Uterus (tissue), 2 donors: Measurements from ENCODE around the gene C1QTNF5.

Experiments
- POLR2A ChIP-seq, 2 donors: fragments of 450-650 bp; IDR thresholded peaks; one replicate each; pipeline ENCODE4 v1.6.1; 2016; ENCODE audit warnings: antibody characterized with exemption in 2 of 2, mild to moderate bottlenecking in 1 of 2, moderate library complexity in 1 of 2
- TF ChIP-seq, protein P1 (sequence below), 4 experiments: fragments of 200-600 bp in 2 of 4; fragments of 450-650 bp in 2 of 4; sonication (generic) in 2 of 4; IDR thresholded peaks; one replicate each; pipeline ENCODE4 v1.5.1; 2016 to 2019; ENCODE audit warnings: antibody characterized with exemption in 4 of 4, mild to moderate bottlenecking in 2 of 4, moderate library complexity in 1 of 4

DNA sequence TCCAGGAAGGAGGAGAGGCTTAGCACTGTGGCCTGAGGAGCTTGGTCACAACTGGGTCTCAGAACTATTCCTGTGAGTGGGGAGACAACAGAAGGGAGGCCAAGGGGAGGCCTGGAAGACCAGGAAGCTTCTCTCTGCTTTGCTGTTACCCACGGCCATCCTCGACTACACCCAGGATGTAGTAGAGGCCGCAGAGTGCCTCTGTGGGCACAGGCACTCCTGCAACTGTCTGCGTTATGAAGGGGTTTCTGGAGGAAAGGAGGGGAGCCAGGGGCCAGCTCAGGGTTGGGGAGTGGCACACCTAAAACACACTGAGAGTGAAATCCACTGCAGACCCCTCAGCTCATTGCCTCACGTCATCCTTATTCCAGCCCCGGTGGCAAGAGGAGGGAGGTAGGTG, 9.6 kb upstream of the C1QTNF5 start:
- TF ChIP-seq POLR2A (IDR thresholded peaks at IDR 0.05) = no peak
- TF ChIP-seq, protein P1, sequence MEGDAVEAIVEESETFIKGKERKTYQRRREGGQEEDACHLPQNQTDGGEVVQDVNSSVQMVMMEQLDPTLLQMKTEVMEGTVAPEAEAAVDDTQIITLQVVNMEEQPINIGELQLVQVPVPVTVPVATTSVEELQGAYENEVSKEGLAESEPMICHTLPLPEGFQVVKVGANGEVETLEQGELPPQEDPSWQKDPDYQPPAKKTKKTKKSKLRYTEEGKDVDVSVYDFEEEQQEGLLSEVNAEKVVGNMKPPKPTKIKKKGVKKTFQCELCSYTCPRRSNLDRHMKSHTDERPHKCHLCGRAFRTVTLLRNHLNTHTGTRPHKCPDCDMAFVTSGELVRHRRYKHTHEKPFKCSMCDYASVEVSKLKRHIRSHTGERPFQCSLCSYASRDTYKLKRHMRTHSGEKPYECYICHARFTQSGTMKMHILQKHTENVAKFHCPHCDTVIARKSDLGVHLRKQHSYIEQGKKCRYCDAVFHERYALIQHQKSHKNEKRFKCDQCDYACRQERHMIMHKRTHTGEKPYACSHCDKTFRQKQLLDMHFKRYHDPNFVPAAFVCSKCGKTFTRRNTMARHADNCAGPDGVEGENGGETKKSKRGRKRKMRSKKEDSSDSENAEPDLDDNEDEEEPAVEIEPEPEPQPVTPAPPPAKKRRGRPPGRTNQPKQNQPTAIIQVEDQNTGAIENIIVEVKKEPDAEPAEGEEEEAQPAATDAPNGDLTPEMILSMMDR (IDR thresholded peaks at IDR 0.05) = no peak
